Naive B cell (primary cell): Measurements from ENCODE around the gene PDE8A. TPM values are rescaled to one million over a fixed set of nuclear protein-coding genes. Genes with fewer than 3 reads are reported as not detected.
"Not testable (repeated sequence)": the region's sequence is repeated elsewhere in the genome, so short reads cannot be mapped to it uniquely, and the experiment has no call there.

Experiments
- ATAC-seq, 2 donors: fragments of 150-1000 bp; cut with Tn5 transposase; 2 replicates each; pipeline ENCODE4 v1.10.0; 2021; ENCODE audit warnings: low read depth in 2 of 2, mild to moderate bottlenecking in 2 of 2, moderate library complexity in 2 of 2
- DNase-seq: peaks from one replicate; pipeline ENCODE4 v3.0.0; 2022
- H3K27ac Mint-ChIP-seq, 6 donors: one replicate each; pipeline ENCODE4 v1.8.0; 2020 to 2022; ENCODE audit warnings: mild to moderate bottlenecking in 6 of 6, mixed read lengths in 6 of 6, moderate library complexity in 5 of 6, inconsistent platforms in 2 of 6
- H3K27me3 Mint-ChIP-seq, 3 donors: one replicate each; pipeline ENCODE4 v1.8.0; 2021 to 2022; ENCODE audit warnings: mixed read lengths in 3 of 3, mild to moderate bottlenecking in 1 of 3
- H3K36me3 Mint-ChIP-seq, 2 donors: one replicate each; pipeline ENCODE4 v1.8.0; 2020 to 2022; ENCODE audit warnings: mixed read lengths in 2 of 2, inconsistent platforms in 1 of 2, mild to moderate bottlenecking in 1 of 2
- H3K4me1 Mint-ChIP-seq, 3 donors: one replicate each; pipeline ENCODE4 v1.8.0; 2020 to 2022; ENCODE audit warnings: mixed read lengths in 3 of 3, inconsistent platforms in 1 of 3, mild to moderate bottlenecking in 1 of 3, moderate library complexity in 1 of 3
- H3K4me3 Mint-ChIP-seq, 8 donors: one replicate each; pipeline ENCODE4 v1.8.0; 2020 to 2022; ENCODE audit warnings: mild to moderate bottlenecking in 8 of 8, mixed read lengths in 8 of 8, moderate library complexity in 8 of 8, inconsistent platforms in 2 of 8
- H3K9me3 Mint-ChIP-seq, 7 donors: one replicate each; pipeline ENCODE4 v1.8.0; 2020 to 2022; ENCODE audit warnings: mixed read lengths in 7 of 7, mild to moderate bottlenecking in 5 of 7, inconsistent platforms in 2 of 7, moderate library complexity in 1 of 7
- polyA plus RNA-seq, 6 donors: library from polyadenylated mRNA; unstranded; fragments of 300-500 nt; fragmentation: Illumina TruSeq; gene quantifications; one replicate each; pipeline ENCODE4 v1.2.3, GENCODE V29; 2021; ENCODE audit warnings: low read depth in 6 of 6

Gene PDE8A
- polyA plus RNA-seq, 6 donors from 2014 or later, result 3.1 to 6.5 (median 4.0) TPM

- not testable (repeated sequence) for H3K27me3 Mint-ChIP-seq, H3K4me1 Mint-ChIP-seq, DNase-seq, H3K4me3 Mint-ChIP-seq, H3K36me3 Mint-ChIP-seq, H3K27ac Mint-ChIP-seq, H3K9me3 Mint-ChIP-seq, ATAC-seq
These were observed 206.5 kb downstream of the PDE8A start for GRCh38 chr15:85188171-85188577.

Other genes starting within 250 kb of the PDE8A start
- gene ZNF592, start 233.3 kb upstream of the PDE8A start, polyA plus RNA-seq, result 10 to 100 TPM in 1 of 6 donors, 1 to 10 TPM in 5; 2.2 to 21.4 (median 8.5) TPM
- under 1 TPM in 2 of 6 donors, not detected in 4; 0.04 to 0.23 TPM for gene ALPK3, start 164.5 kb upstream of the PDE8A start, polyA plus RNA-seq
- gene SLC28A1, start 97.2 kb upstream of the PDE8A start, polyA plus RNA-seq, result not detected